H9 (cell line): ENCODE results near the gene MYLK4. TPM values are rescaled to one million over a fixed set of nuclear protein-coding genes. Genes with fewer than 3 reads are reported as not detected.

ENCODE experiments used
- DNase-seq: peaks from one replicate; pipeline ENCODE4 v3.0.0-alpha.2; 2017
- H2AFZ ChIP-seq: one replicate; pipeline ENCODE4 v1.6.1; 2013; ENCODE audit warnings: mild to moderate bottlenecking, low read length, control low read depth, moderate library complexity
- H2AK5ac ChIP-seq: 2 replicates; pipeline ENCODE4 v1.6.1; 2013; ENCODE audit warnings: low read length, control low read depth, mixed read lengths; ENCODE audit not compliant: insufficient read length
- H2BK120ac ChIP-seq: one replicate; pipeline ENCODE4 v1.6.1; 2013; ENCODE audit warnings: low read depth, mild to moderate bottlenecking, low read length, control low read depth, inconsistent platforms; ENCODE audit not compliant: poor library complexity, severe bottlenecking
- H2BK12ac ChIP-seq: 2 replicates; pipeline ENCODE4 v1.6.1; 2013; ENCODE audit warnings: low read length, control low read depth, mixed read lengths, low read depth; ENCODE audit not compliant: insufficient read length
- H2BK15ac ChIP-seq: 2 replicates; pipeline ENCODE4 v1.6.1; 2013; ENCODE audit warnings: low read depth, low read length, control low read depth
- H2BK20ac ChIP-seq: one replicate; pipeline ENCODE4 v1.6.1; 2013; ENCODE audit warnings: low read depth, mild to moderate bottlenecking, low read length, control low read depth, inconsistent platforms; ENCODE audit not compliant: poor library complexity, severe bottlenecking
- H2BK5ac ChIP-seq: 2 replicates; pipeline ENCODE4 v1.6.1; 2013; ENCODE audit warnings: low read length, control low read depth, mixed read lengths; ENCODE audit not compliant: insufficient read length
- H3K14ac ChIP-seq: 2 replicates; pipeline ENCODE4 v1.6.1; 2013; ENCODE audit warnings: low read length, control low read depth; ENCODE audit not compliant: insufficient read depth
- H3K18ac ChIP-seq: 2 replicates; pipeline ENCODE4 v1.6.1; 2013; ENCODE audit warnings: low read depth, mild to moderate bottlenecking, mixed read lengths, low read length, control low read depth; ENCODE audit not compliant: insufficient read length
- H3K23ac ChIP-seq: 2 replicates; pipeline ENCODE4 v1.6.1; 2013; ENCODE audit warnings: low read length, control low read depth, mixed read lengths, low read depth; ENCODE audit not compliant: insufficient read length
- H3K23me2 ChIP-seq: 2 replicates; pipeline ENCODE4 v1.6.1; 2013; ENCODE audit warnings: low read depth, mild to moderate bottlenecking, mixed read lengths, low read length, control low read depth; ENCODE audit not compliant: insufficient read length, poor library complexity, severe bottlenecking
- H3K27ac ChIP-seq: 2 replicates; pipeline ENCODE4 v1.5.1; 2013; ENCODE audit warnings: low read length, control low read depth, mixed read lengths, low read depth; ENCODE audit not compliant: insufficient read length
- H3K27me3 ChIP-seq: 2 replicates; pipeline ENCODE4 v1.6.1; 2013; ENCODE audit warnings: low read length, control low read depth, inconsistent platforms; ENCODE audit not compliant: insufficient read depth
- H3K4ac ChIP-seq: 2 replicates; pipeline ENCODE4 v1.6.1; 2013; ENCODE audit warnings: low read depth, mild to moderate bottlenecking, control low read depth, inconsistent platforms, low read length, moderate library complexity
- H3K4me1 ChIP-seq: 2 replicates; pipeline ENCODE4 v1.6.1; 2013; ENCODE audit warnings: low read length, control low read depth, inconsistent platforms; ENCODE audit not compliant: insufficient read depth
- H3K4me2 ChIP-seq: 2 replicates; pipeline ENCODE4 v1.6.1; 2013; ENCODE audit warnings: low read length, control low read depth, mixed read lengths; ENCODE audit not compliant: insufficient read length, insufficient read depth
- H3K56ac ChIP-seq: 2 replicates; pipeline ENCODE4 v1.6.1; 2013; ENCODE audit warnings: low read depth, mild to moderate bottlenecking, mixed read lengths, low read length, control low read depth; ENCODE audit not compliant: insufficient read length
- H3K79me1 ChIP-seq: 2 replicates; pipeline ENCODE4 v1.6.1; 2013; ENCODE audit warnings: low read depth, mild to moderate bottlenecking, moderate library complexity, low read length, control low read depth, inconsistent platforms; ENCODE audit not compliant: insufficient read depth, poor library complexity, severe bottlenecking
- H3K79me2 ChIP-seq: 2 replicates; pipeline ENCODE4 v1.6.1; 2013; ENCODE audit warnings: low read length, control low read depth, inconsistent platforms; ENCODE audit not compliant: insufficient read depth
- H3K9ac ChIP-seq: 2 replicates; pipeline ENCODE4 v1.6.1; 2013; ENCODE audit warnings: low read length, control low read depth, mixed read lengths; ENCODE audit not compliant: insufficient read length; ENCODE audit errors: extremely low read depth
- H3K9me3 ChIP-seq: one replicate; pipeline ENCODE4 v1.6.1; 2013; ENCODE audit warnings: low read depth, low read length, inconsistent platforms; ENCODE audit not compliant: control insufficient read depth
- H3T11ph ChIP-seq: one replicate; pipeline ENCODE4 v1.6.1; 2013; ENCODE audit warnings: mild to moderate bottlenecking, low read length, control low read depth, inconsistent platforms
- H4K20me1 ChIP-seq: one replicate; pipeline ENCODE4 v1.6.1; 2013; ENCODE audit not compliant: control insufficient read depth, insufficient read length, insufficient read depth
- H4K5ac ChIP-seq: 2 replicates; pipeline ENCODE4 v1.6.1; 2013; ENCODE audit warnings: low read depth, mild to moderate bottlenecking, mixed read lengths, low read length, control low read depth; ENCODE audit not compliant: insufficient read length
- H4K8ac ChIP-seq: replicated peaks from 2 replicates; pipeline ENCODE4 v1.6.1; 2013; ENCODE audit warnings: low read length, control low read depth, mixed read lengths, low read depth; ENCODE audit not compliant: insufficient read length
- H4K91ac ChIP-seq: 2 replicates; pipeline ENCODE4 v1.6.1; 2013; ENCODE audit warnings: low read depth, mild to moderate bottlenecking, moderate library complexity, mixed read lengths, low read length, control low read depth; ENCODE audit not compliant: insufficient read length
- H3K27ac Mint-ChIP-seq, 3 experiments: 2 replicates in 2 of 3; 3 replicates in 1 of 3; pipeline ENCODE4 v1.8.0; 2020 to 2021; ENCODE audit warnings: mixed read lengths in 3 of 3, mild to moderate bottlenecking in 1 of 3, moderate library complexity in 1 of 3
- H3K27me3 Mint-ChIP-seq: 2 replicates; pipeline ENCODE4 v1.8.0; 2021; ENCODE audit warnings: low read depth, mild to moderate bottlenecking, moderate library complexity, mixed read lengths
- H3K36me3 Mint-ChIP-seq, 3 experiments: 2 replicates in 2 of 3; 3 replicates in 1 of 3; pipeline ENCODE4 v1.8.0; 2020 to 2021; ENCODE audit warnings: low read depth in 3 of 3, mixed read lengths in 3 of 3; ENCODE audit not compliant: insufficient read depth in 1 of 3
- H3K4me1 Mint-ChIP-seq, 2 experiments: 2 replicates each; pipeline ENCODE4 v1.8.0; 2020; ENCODE audit warnings: mixed read lengths in 2 of 2
- H3K4me3 Mint-ChIP-seq, 2 experiments: 2 replicates in 1 of 2; 3 replicates in 1 of 2; pipeline ENCODE4 v1.8.0; 2020 to 2021; ENCODE audit warnings: mild to moderate bottlenecking in 2 of 2, mixed read lengths in 2 of 2, moderate library complexity in 1 of 2
- H3K9me3 Mint-ChIP-seq, 2 experiments: 2 replicates in 1 of 2; 3 replicates in 1 of 2; pipeline ENCODE4 v1.8.0; 2020; ENCODE audit warnings: mild to moderate bottlenecking in 2 of 2, mixed read lengths in 2 of 2, moderate library complexity in 1 of 2
- WGBS: extraction: QIAGEN DNeasy Blood & Tissue Kit; methylation state at CpG from one replicate; pipeline ENCODE4 v1.1.7; 2013; ENCODE audit warnings: missing lambda C conversion rate, low lambda C conversion rate, mixed read lengths; ENCODE audit not compliant: insufficient read length; ENCODE audit errors: extremely low coverage; 5-methylcytosine and 5-hydroxymethylcytosine counted together
- total RNA-seq: library from RNA; stranded (reverse); gene quantifications from 2 replicates; pipeline ENCODE4 v1.2.1, GENCODE V29; 2021
- TF ChIP-seq, protein P1 (sequence below): fragments of 200-600 bp; sonication (generic); conservative IDR thresholded peaks from 3 replicates; pipeline ENCODE4 v1.8.0; 2021; ENCODE audit warnings: antibody characterized with exemption, mild to moderate bottlenecking

MYLK4 gene
- total RNA-seq, 1 experiment from 2014 or later: 0.28 TPM

DNA sequence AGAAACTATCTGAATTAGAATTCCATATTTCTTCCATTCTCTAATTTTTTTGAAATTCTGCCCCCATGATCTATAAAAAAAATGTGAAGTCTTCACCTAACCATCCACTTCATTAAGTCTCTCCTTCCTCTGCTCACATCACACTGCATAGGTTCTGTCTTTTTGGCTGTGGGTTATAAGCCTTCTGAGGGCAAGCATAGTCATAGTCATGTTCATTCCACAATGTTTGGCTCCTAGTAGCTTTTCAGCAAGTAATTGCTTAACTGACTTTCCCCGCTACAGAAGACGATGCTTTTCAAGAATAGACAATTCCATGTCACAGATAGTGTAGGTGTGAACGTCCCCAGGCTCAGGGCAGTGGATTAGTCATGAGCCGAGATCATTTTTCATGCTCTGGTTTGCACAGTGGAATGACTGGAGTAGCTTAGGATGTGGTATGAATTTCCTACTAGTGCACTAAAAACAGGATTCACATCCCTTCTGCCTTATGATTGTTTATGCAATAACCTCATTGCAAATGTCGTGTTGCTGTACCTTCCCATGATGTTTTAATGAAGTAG, 43.5 kb upstream of the MYLK4 start:
- Histone ChIP-seq H4K5ac (no peak overlapping the region), H3K79me2 (no peaks in the 10 kb centered on the region), H3K9me3 (no peaks in the 10 kb centered on the region), H2AK5ac (no peak overlapping the region), H3K4me1 (no peaks in the 10 kb centered on the region), H3K23ac (no peak overlapping the region), H4K8ac (no peak overlapping the region), H2BK5ac (no peak overlapping the region), H3K18ac (no peak overlapping the region), H3T11ph (no peak overlapping the region), H3K9ac (no peak overlapping the region), H3K23me2 (no peaks in the 10 kb centered on the region), H3K79me1 (no peaks in the 10 kb centered on the region), H2BK20ac (no peak overlapping the region), H2AFZ (no peak overlapping the region), H4K20me1 (no peaks in the 10 kb centered on the region), H2BK12ac (no peak overlapping the region), H3K4ac (no peak overlapping the region), H3K27ac (no peak overlapping the region), H2BK120ac (no peak overlapping the region), H3K56ac (no peak overlapping the region), H3K14ac (no peak overlapping the region), H3K27me3 (no peaks in the 10 kb centered on the region), H3K4me2 (no peak overlapping the region), H2BK15ac (no peak overlapping the region), H4K91ac (no peak overlapping the region)
- no peak for DNase-seq
- H3K27ac Mint-ChIP-seq: no peak overlapping the region
- no peak overlapping the region for H3K4me3 Mint-ChIP-seq
- H3K36me3 Mint-ChIP-seq: peaks cover 0 to 9% (median 0%) of the 10 kb centered on the region in 3 experiments; a peak in 2 of 7 replicates
- no peaks in the 10 kb centered on the region for H3K9me3 Mint-ChIP-seq
- no CpG with 5 or more reads among the region's 5 CpGs for WGBS
- peaks cover 28 to 31% of the 10 kb centered on the region in 2 experiments for H3K4me1 Mint-ChIP-seq
- H3K27me3 Mint-ChIP-seq: no peaks in the 10 kb centered on the region
- TF ChIP-seq, protein P1, sequence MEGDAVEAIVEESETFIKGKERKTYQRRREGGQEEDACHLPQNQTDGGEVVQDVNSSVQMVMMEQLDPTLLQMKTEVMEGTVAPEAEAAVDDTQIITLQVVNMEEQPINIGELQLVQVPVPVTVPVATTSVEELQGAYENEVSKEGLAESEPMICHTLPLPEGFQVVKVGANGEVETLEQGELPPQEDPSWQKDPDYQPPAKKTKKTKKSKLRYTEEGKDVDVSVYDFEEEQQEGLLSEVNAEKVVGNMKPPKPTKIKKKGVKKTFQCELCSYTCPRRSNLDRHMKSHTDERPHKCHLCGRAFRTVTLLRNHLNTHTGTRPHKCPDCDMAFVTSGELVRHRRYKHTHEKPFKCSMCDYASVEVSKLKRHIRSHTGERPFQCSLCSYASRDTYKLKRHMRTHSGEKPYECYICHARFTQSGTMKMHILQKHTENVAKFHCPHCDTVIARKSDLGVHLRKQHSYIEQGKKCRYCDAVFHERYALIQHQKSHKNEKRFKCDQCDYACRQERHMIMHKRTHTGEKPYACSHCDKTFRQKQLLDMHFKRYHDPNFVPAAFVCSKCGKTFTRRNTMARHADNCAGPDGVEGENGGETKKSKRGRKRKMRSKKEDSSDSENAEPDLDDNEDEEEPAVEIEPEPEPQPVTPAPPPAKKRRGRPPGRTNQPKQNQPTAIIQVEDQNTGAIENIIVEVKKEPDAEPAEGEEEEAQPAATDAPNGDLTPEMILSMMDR: no peak
